Measurements from ENCODE around the gene SPATA33.
"Not testable (repeated sequence)": the region's sequence is repeated elsewhere in the genome, so short reads cannot be mapped to it uniquely, and the experiment has no call there.

The SPATA33 gene

GRCh38 chr16:89667000-89667399, 9.4 kb downstream of the SPATA33 start:
- peak; percentile 46 for DNase-seq (ENCODE audit: low read depth)
- TF ChIP-seq, protein P1, sequence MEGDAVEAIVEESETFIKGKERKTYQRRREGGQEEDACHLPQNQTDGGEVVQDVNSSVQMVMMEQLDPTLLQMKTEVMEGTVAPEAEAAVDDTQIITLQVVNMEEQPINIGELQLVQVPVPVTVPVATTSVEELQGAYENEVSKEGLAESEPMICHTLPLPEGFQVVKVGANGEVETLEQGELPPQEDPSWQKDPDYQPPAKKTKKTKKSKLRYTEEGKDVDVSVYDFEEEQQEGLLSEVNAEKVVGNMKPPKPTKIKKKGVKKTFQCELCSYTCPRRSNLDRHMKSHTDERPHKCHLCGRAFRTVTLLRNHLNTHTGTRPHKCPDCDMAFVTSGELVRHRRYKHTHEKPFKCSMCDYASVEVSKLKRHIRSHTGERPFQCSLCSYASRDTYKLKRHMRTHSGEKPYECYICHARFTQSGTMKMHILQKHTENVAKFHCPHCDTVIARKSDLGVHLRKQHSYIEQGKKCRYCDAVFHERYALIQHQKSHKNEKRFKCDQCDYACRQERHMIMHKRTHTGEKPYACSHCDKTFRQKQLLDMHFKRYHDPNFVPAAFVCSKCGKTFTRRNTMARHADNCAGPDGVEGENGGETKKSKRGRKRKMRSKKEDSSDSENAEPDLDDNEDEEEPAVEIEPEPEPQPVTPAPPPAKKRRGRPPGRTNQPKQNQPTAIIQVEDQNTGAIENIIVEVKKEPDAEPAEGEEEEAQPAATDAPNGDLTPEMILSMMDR (IDR thresholded peaks at IDR 0.05; ENCODE audit: insufficient read depth, low read depth, low read length, missing control alignments), result peak; percentile 51
- not testable (repeated sequence) for H3K4me3 ChIP-seq (ENCODE audit: low read length)

GRCh38 chr16:89667633-89668032, 10.0 kb downstream of the SPATA33 start:
- H3K4me3 ChIP-seq (ENCODE audit: low read length), result no peak overlapping the region
- DNase-seq (ENCODE audit: low read depth), result no peak
- TF ChIP-seq, protein P1 (IDR thresholded peaks at IDR 0.05; ENCODE audit: insufficient read depth, low read depth, low read length, missing control alignments), result no peak

GRCh38 chr16:89668790-89669158, 11.1 kb downstream of the SPATA33 start:
- no peak for DNase-seq (ENCODE audit: low read depth)
- TF ChIP-seq, protein P1 (IDR thresholded peaks at IDR 0.05; ENCODE audit: insufficient read depth, low read depth, low read length, missing control alignments), result no peak
- peak overlapping the region; percentile 11 for H3K4me3 ChIP-seq (ENCODE audit: low read length)

GRCh38 chr16:89669755-89670154, 12.1 kb downstream of the SPATA33 start:
- DNase-seq (ENCODE audit: low read depth), result no peak
- TF ChIP-seq, protein P1 (IDR thresholded peaks at IDR 0.05; ENCODE audit: insufficient read depth, low read depth, low read length, missing control alignments), result no peak
- no peak overlapping the region for H3K4me3 ChIP-seq (ENCODE audit: low read length)

DNA sequence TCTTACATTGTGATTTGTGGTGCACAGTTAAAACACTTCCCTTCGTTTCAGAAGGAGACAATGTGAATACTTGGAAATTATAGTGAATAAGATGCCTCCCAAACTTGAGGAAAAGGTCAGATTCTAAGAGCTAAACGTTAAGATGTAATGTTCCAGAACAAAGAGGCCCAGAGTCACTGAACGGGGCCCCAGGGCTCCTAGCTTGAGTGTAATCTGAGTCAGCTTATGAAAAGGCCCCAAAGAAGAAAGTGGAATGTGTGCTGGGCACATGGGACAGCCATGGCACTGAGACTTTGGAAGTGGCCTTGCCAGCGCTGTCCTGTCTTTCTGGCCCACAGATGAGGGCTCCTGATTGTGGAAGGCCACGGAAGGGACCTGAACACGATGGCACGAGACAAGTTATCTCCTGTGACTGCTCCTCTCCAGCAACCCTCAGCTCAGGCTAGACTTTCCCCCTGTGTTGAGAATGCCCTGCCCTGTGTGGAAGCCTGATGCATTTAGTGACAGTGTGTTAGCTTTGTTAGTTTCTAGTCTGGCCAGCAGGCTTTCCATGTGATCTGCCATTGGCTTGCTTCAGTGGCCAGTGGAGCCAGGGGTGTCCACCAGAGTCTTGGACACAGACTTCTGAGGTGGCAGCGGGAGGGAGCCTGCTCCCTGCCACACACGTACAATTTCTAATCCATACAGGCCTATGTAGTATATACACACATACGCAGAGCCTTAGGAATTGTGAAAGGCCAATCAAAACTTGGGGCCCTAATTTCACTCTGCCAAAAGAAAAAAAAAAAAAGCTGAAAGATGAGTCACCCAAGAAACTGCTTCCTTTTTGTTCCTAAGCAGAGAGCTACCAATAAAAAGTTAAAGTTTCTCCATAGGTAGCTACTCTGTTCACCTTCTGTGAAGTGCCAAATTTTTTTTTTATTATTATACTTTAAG, 13.1 kb downstream of the SPATA33 start:
- no peak overlapping the region for H3K4me3 ChIP-seq (ENCODE audit: low read length)
- peak; percentile 47 for DNase-seq (ENCODE audit: low read depth)
- TF ChIP-seq, protein P1 (IDR thresholded peaks at IDR 0.05; ENCODE audit: insufficient read depth, low read depth, low read length, missing control alignments), result no peak

DNA sequence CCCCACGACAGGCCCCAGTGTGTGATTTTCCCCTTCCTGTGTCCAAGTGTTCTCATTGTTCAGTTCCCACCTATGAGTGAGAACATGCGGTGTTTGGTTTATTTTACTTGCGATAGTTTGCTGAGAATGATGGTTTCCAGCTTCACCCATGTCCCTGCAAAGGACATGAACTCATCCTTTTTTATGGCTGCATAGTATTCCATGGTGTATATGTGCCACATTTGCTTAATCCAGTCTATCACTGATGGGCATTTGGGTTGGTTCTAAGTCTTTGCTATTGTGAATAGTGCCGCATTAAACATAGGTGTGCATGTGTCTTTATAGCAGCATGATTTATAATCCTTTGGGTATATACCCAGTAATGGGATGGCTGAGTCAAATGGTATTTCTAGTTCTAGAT, 13.9 kb downstream of the SPATA33 start:
- DNase-seq (ENCODE audit: low read depth); H3K4me3 ChIP-seq (ENCODE audit: low read length): not testable (repeated sequence)

- TF ChIP-seq, protein P1 (IDR thresholded peaks at IDR 0.05; ENCODE audit: insufficient read depth, low read depth, low read length, missing control alignments), result no peak
- H3K4me3 ChIP-seq (ENCODE audit: low read length), result no peak overlapping the region
- DNase-seq (ENCODE audit: low read depth), result no peak
These were observed 14.7 kb downstream of the SPATA33 start for GRCh38 chr16:89672177-89672941.

Measured in epithelial cell of esophagus (primary cell).